Endothelial cell of umbilical vein (primary cell): Measurements from ENCODE around the gene SLC47A2. TPM values are rescaled to one million over a fixed set of nuclear protein-coding genes. Genes with fewer than 3 reads are reported as not detected.

ENCODE experiments used
- BruUV-seq: library from RNA; stranded (reverse); fragments of 400-500 nt; replicated peaks from 2 replicates; lab custom pipeline; 2021; lab: Mats Ljungman, UMichigan
- CTCF ChIA-PET: fragments of 300-600, 350-600 bp; sonication (Branson Sonifier 250); formaldehyde crosslinking; loops from one replicate; lab custom pipeline; 2021; ENCODE audit warnings: antibody characterized with exemption, inconsistent platforms; lab: Charles Lee
- POLR2A ChIA-PET: fragments of 300-600, 350-600 bp; sonication (Branson Sonifier 250); formaldehyde crosslinking; loops from one replicate; lab custom pipeline; 2021; ENCODE audit warnings: antibody characterized with exemption, inconsistent platforms; lab: Charles Lee
- DNase-seq: peaks from one replicate; pipeline ENCODE4 v3.0.0-alpha.2; 2011; ENCODE audit warnings: low read depth, low spot score
- FAIRE-seq: peaks from 2 replicates; lab custom pipeline; 2011; peaks lifted over from hg19 to GRCh38; lab: Jason Lieb, UNC
- H2AFZ ChIP-seq: 2 replicates; pipeline ENCODE4 v1.6.0; 2012; ENCODE audit warnings: low read depth, low read length, control low read depth, inconsistent platforms
- H3K27ac ChIP-seq: 2 replicates; pipeline ENCODE4 v1.5.1; 2011; ENCODE audit warnings: low read depth, mild to moderate bottlenecking, control low read depth, low read length, moderate library complexity; ENCODE audit not compliant: insufficient read depth
- H3K27me3 ChIP-seq, 2 experiments: 2 replicates each; pipeline versions ENCODE4 v1.6.0 to v1.6.1; 2011; ENCODE audit warnings: low read length in 2 of 2, mixed read lengths in 1 of 2; ENCODE audit not compliant: control insufficient read depth in 2 of 2, insufficient read depth in 2 of 2
- H3K36me3 ChIP-seq, 2 experiments: 2 replicates in 1 of 2; 3 replicates in 1 of 2; pipeline ENCODE4 v1.5.1; 2011; ENCODE audit warnings: low read length in 2 of 2, mild to moderate bottlenecking in 1 of 2, moderate library complexity in 1 of 2; ENCODE audit not compliant: control insufficient read depth in 2 of 2, insufficient read depth in 2 of 2; ENCODE audit errors: extremely low read depth in 1 of 2
- H3K4me1 ChIP-seq: 3 replicates; pipeline ENCODE4 v1.5.1; 2011; ENCODE audit warnings: mild to moderate bottlenecking, low read length; ENCODE audit not compliant: control insufficient read depth, insufficient read depth; ENCODE audit errors: extremely low read depth
- H3K4me2 ChIP-seq: 2 replicates; pipeline ENCODE4 v1.6.1; 2011; ENCODE audit warnings: low read length, control low read depth, mixed read lengths; ENCODE audit not compliant: insufficient read depth
- H3K4me3 ChIP-seq, 3 experiments: fragments of 200-600 bp in 1 of 3; sonication (generic), shearing (Covaris generic) in 1 of 3; replicated peaks in 1 of 3; 2 replicates each; pipeline ENCODE4 v1.5.1; 2011 to 2016; ENCODE audit warnings: control low read depth in 3 of 3, low read length in 3 of 3, mild to moderate bottlenecking in 2 of 3, inconsistent platforms in 1 of 3, low read depth in 1 of 3, moderate library complexity in 1 of 3; ENCODE audit not compliant: insufficient read depth in 1 of 3
- H3K79me2 ChIP-seq: 2 replicates; pipeline ENCODE4 v1.6.0; 2012; ENCODE audit warnings: low read length, inconsistent platforms; ENCODE audit not compliant: control insufficient read depth, insufficient read depth
- H3K9ac ChIP-seq: replicated peaks from 2 replicates; pipeline ENCODE3; 2011; ENCODE audit warnings: low read length, control low read depth; ENCODE audit not compliant: insufficient read depth; ENCODE audit errors: extremely low read depth
- H3K9me1 ChIP-seq: replicated peaks from 3 replicates; pipeline ENCODE4 v1.6.0; 2011; ENCODE audit warnings: mild to moderate bottlenecking, low read length; ENCODE audit not compliant: control insufficient read depth, insufficient read depth; ENCODE audit errors: extremely low read depth
- H3K9me3 ChIP-seq: replicated peaks from 2 replicates; pipeline ENCODE4 v1.5.1; 2012; ENCODE audit warnings: low read length, inconsistent platforms; ENCODE audit not compliant: control insufficient read depth, insufficient read depth
- H4K20me1 ChIP-seq: replicated peaks from 2 replicates; pipeline ENCODE3; 2011; ENCODE audit warnings: mild to moderate bottlenecking, low read length; ENCODE audit not compliant: control insufficient read depth, insufficient read depth; ENCODE audit errors: extremely low read depth
- CTCF ChIP-seq, 2 donors: IDR thresholded peaks; 1 replicate in 1 of 2; 2 replicates in 1 of 2; pipeline ENCODE4 v1.5.1; 2011; ENCODE audit warnings: low read length in 2 of 2, mild to moderate bottlenecking in 2 of 2, moderate library complexity in 2 of 2, control low read depth in 1 of 2, inconsistent platforms in 1 of 2, low read depth in 1 of 2; ENCODE audit not compliant: insufficient read depth in 1 of 2; ENCODE audit errors: extremely low read depth in 1 of 2
- EZH2 ChIP-seq: IDR thresholded peaks from 2 replicates; pipeline ENCODE4 v1.6.1; 2012; ENCODE audit warnings: borderline replicate concordance, low read depth, mild to moderate bottlenecking, moderate library complexity, low read length, inconsistent platforms; ENCODE audit not compliant: severe bottlenecking
- FOS ChIP-seq: IDR thresholded peaks from 2 replicates; pipeline ENCODE4 v1.6.1; 2011; ENCODE audit warnings: mild to moderate bottlenecking, low read length, moderate library complexity, borderline replicate concordance; ENCODE audit not compliant: insufficient read depth
- GATA2 ChIP-seq: IDR thresholded peaks from 2 replicates; pipeline ENCODE4 v1.7.0; 2011; ENCODE audit warnings: low read depth, mild to moderate bottlenecking, moderate library complexity, mixed read lengths, low read length; ENCODE audit not compliant: insufficient read length, insufficient read depth
- JUN ChIP-seq: IDR thresholded peaks from 2 replicates; pipeline ENCODE4 v1.6.1; 2011; ENCODE audit warnings: borderline replicate concordance, low read depth; ENCODE audit not compliant: insufficient read length, insufficient read depth
- MAX ChIP-seq: IDR thresholded peaks from 2 replicates; pipeline ENCODE4 v1.6.1; 2011; ENCODE audit not compliant: insufficient read depth, insufficient read length
- MYC ChIP-seq: IDR thresholded peaks from one replicate; pipeline ENCODE4 v1.6.1; 2011; ENCODE audit warnings: mild to moderate bottlenecking, low read depth, low read length
- POLR2A ChIP-seq: IDR thresholded peaks from 2 replicates; pipeline ENCODE4 v1.6.1; 2012; ENCODE audit warnings: low read depth, mild to moderate bottlenecking, control low read depth, low read length
- POLR2AphosphoS5 ChIP-seq: IDR thresholded peaks from 2 replicates; pipeline ENCODE4 v1.6.1; 2012; ENCODE audit warnings: low read depth, mild to moderate bottlenecking, control low read depth, low read length, moderate library complexity; ENCODE audit not compliant: insufficient read depth
- dilution Hi-C: fragments of 300-500 bp; cut with MboI; formaldehyde crosslinking; loops from one replicate; pipeline ENCODE4 v1.15.0; 2019; ENCODE audit warnings: low sequenced_read_pairs; ENCODE audit not compliant: extremely low pct_ligation_motif_present
- intact Hi-C: fragments of 100-400 bp; cut with micrococcal nuclease; formaldehyde crosslinking; loops from one replicate; pipeline ENCODE4 v1.10.0; 2022
- polyA plus RNA-seq, 4 experiments: library from polyadenylated mRNA; depleted of rRNA in 3 of 4; stranded (reverse) in 3 of 4; unstranded in 1 of 4; fragments of >200 nt; gene quantifications; 2 replicates each; pipeline versions ENCODE4 v1.2.1 to v1.2.3, GENCODE V29; 2011 to 2012; ENCODE audit warnings: missing spikeins in 1 of 4
- total RNA-seq: library from RNA; stranded (reverse); gene quantifications from 2 replicates; pipeline ENCODE4 v1.2.3, GENCODE V29; 2021

Gene SLC47A2
- total and polyA plus RNA-seq, 2 donors (not counting 3 experiments of a cell fraction or from before 2014, with no cell fraction given) = not detected

- no TSS peak for BruUV-seq
- FAIRE-seq (no peak), DNase-seq (no peak)
- no peak overlapping the region for H3K9ac ChIP-seq
- ChIA-PET CTCF (interaction anchor here (0.7 to 8.6 kb wide), 7 partner anchors 9 to 397 kb away, joined by 3 to 169 read pairs (median 6); partner anchors contain the start of genes ALDH3A1 and B9D1), POLR2A (no interaction called here)
- H3K27me3 ChIP-seq = no peaks in the 10 kb centered on the region
- H3K9me3 ChIP-seq = no peaks in the 10 kb centered on the region
- no peaks in the 10 kb centered on the region for H4K20me1 ChIP-seq
- no peak overlapping the region for H2AFZ ChIP-seq
- no peaks in the 10 kb centered on the region for H3K36me3 ChIP-seq
- H3K4me2 ChIP-seq = no peak overlapping the region
- no peaks in the 10 kb centered on the region for H3K79me2 ChIP-seq
- dilution Hi-C loops (no loop called here), intact Hi-C loops (no loop called here)
- H3K9me1 ChIP-seq = no peaks in the 10 kb centered on the region
- TF ChIP-seq MAX (no peak), JUN (no peak), POLR2AphosphoS5 (no peak), MYC (no peak), FOS (no peak), GATA2 (no peak), POLR2A (no peak), CTCF (IDR thresholded peaks at IDR 0.05; ENCODE audit: extremely low read depth in 1 of 2, insufficient read depth in 1 of 2, low read depth in 1 of 2, low read length in 2 of 2) (no peak), EZH2 (no peak)
- H3K4me3 ChIP-seq = no peak overlapping the region
- no peaks in the 10 kb centered on the region for H3K4me1 ChIP-seq
- H3K27ac ChIP-seq = no peak overlapping the region
These were observed 43.5 kb upstream of the SLC47A2 start for GRCh38 chr17:19759568-19760549.
